Measurements from ENCODE around the gene TBC1D30.
"Not testable (repeated sequence)": the region's sequence is repeated elsewhere in the genome, so short reads cannot be mapped to it uniquely, and the experiment has no call there.

The TBC1D30 gene

GRCh38 chr12:64836856-64837255 lies 12.4 kb downstream of the TBC1D30 start:
- TF ChIP-seq, protein P1, sequence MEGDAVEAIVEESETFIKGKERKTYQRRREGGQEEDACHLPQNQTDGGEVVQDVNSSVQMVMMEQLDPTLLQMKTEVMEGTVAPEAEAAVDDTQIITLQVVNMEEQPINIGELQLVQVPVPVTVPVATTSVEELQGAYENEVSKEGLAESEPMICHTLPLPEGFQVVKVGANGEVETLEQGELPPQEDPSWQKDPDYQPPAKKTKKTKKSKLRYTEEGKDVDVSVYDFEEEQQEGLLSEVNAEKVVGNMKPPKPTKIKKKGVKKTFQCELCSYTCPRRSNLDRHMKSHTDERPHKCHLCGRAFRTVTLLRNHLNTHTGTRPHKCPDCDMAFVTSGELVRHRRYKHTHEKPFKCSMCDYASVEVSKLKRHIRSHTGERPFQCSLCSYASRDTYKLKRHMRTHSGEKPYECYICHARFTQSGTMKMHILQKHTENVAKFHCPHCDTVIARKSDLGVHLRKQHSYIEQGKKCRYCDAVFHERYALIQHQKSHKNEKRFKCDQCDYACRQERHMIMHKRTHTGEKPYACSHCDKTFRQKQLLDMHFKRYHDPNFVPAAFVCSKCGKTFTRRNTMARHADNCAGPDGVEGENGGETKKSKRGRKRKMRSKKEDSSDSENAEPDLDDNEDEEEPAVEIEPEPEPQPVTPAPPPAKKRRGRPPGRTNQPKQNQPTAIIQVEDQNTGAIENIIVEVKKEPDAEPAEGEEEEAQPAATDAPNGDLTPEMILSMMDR (IDR thresholded peaks at IDR 0.05; ENCODE audit: borderline replicate concordance, insufficient read depth, low read depth, low read length): no peak
- H3K4me3 ChIP-seq (ENCODE audit: low read depth, low read length): no peak overlapping the region

DNA sequence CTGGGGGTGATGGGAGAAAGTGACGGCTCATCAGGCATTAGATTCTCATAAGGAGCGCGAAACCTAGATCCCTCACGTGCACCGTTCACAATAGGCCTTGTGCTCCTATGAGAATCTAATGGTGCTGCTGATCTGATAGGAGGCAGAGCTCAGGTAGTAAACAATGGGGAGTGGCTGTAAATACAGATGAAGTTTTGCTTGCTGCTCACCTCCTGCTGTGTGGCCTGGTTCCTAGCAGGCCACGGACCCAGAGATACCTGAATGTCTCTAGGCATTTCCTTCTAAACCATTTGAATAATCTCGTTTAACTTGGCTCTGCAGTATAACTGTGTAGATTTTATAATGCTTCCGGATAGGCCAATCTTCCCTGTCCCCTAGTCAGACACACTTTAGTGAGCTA lies 13.0 kb downstream of the TBC1D30 start:
- no peak overlapping the region for H3K4me3 ChIP-seq (ENCODE audit: low read depth, low read length)
- TF ChIP-seq, protein P1 (IDR thresholded peaks at IDR 0.05; ENCODE audit: borderline replicate concordance, insufficient read depth, low read depth, low read length): no peak

GRCh38 chr12:64840119-64840518 lies 15.7 kb downstream of the TBC1D30 start:
- no peak overlapping the region for H3K4me3 ChIP-seq (ENCODE audit: low read depth, low read length)
- TF ChIP-seq, protein P1 (IDR thresholded peaks at IDR 0.05; ENCODE audit: borderline replicate concordance, insufficient read depth, low read depth, low read length): no peak

DNA sequence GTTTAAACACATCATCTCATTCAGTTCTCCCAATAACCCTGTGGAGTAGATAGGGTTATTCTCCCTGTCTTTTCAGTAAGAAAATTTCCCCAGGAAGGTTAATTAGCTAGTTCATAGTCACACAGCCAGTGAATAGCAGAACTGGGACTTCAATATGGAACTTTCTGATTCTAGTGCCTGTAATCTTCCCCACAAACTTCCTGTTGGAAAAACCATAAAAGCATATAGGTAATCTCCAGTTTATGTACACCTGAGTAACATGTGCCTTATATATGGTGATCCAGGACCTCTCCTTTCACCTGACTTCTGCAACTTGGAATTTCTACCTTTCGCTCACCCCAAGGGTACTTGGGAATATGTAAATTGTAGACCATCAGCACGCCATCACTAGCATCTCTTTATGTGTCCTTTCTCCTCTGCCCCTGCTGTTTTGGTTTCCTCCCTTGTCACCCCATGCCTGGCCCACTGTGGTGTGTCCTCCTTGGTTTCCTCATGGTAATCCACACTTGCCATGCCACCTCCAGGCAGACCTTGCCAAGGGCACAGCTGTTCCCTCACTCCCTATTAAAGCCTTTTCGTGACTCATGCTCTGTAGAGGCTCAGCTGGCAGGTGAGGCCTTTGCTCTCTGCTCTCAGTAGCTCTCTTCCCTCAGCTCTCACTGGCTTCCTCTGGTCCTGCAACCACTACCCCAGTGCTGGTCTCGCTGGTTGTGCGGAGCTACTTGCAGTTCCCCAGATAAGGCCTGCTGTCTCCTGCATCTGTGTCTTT lies 16.7 kb downstream of the TBC1D30 start:
- TF ChIP-seq, protein P1 (IDR thresholded peaks at IDR 0.05; ENCODE audit: borderline replicate concordance, insufficient read depth, low read depth, low read length): no peak
- H3K4me3 ChIP-seq (ENCODE audit: low read depth, low read length): no peak overlapping the region

DNA sequence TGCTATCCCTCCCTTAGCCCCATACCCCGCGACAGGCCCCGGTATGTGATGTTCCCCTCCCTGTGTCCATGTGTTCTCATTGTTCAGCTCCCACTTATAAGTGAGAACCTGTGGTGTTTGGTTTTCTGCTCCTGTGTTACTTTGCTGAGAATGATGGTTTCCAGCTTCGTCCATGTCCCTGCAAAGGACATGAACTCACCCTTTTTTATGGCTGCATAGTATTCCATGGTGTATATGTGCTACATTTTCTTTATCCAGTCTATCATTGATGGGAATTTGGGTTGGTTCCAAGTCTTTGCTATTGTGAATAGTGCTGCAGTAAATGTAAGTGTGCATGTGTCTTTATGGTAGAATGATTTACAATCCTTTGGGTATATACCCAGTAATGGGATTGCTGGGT lies 24.0 kb downstream of the TBC1D30 start:
- not testable (repeated sequence) for H3K4me3 ChIP-seq (ENCODE audit: low read depth, low read length)

DNA sequence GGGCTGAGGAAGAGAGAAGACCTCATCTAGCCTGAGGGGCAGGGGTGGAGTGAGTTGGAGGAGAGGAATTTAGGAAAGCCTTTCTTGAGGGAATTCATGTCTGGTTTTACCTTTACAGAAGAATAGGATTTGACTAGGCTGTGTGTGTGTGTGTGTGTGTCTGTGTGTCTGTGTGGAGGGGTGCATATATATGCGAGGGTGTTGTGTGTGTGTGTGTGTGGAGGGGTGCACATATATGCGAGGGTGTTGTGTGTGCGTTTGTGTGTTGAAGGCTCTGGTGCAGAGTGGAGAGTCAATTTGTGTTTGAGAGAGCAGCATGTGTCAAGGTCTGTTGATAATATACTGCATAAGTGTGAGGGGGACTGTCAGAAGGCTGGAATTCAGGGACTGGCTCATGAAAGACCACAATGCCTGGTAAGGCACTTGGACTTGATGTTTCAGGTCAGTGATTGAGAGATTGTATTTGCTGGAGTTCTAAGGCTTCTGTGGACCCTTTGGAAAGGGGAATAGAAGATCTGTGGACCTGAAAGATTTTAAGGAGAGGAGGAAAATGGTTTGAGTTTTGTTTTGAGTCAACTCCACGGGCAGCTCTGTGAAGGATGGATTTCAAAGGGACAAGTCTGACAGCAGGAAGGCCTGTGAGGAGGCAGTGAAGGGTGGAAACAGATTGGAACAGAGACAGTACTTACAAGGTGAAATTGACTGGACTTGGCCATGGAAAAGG lies 34.6 kb downstream of the TBC1D30 start:
- TF ChIP-seq, protein P1 (IDR thresholded peaks at IDR 0.05; ENCODE audit: borderline replicate concordance, insufficient read depth, low read depth, low read length): no peak
- H3K4me3 ChIP-seq (ENCODE audit: low read depth, low read length): no peak overlapping the region

DNA sequence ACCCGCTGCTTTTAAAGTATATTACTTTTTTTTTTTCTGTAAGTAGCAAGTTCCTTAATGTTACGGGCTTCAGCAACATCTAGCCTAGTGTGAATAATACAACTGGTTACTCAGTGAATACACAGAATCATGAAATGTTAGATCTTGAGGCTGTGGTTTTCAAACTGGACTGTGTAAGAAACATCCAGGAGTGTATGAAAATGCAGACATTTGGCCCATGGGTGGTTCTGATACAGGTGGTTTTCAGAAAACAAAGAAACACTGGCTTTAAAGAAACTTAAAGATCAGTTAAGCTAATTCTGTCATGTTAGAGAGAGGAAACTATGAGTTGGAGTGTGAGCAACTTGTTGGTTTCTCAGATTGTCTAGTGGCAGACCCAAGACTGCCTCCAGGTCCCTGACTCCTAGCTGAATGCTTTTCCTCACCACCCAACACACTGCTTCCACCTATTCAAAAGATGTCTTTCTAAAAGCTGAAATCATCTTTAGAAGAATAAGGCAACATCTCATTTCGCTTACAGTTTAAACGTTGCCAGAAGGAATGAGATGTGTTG lies 36.1 kb downstream of the TBC1D30 start:
- TF ChIP-seq, protein P1 (IDR thresholded peaks at IDR 0.05; ENCODE audit: borderline replicate concordance, insufficient read depth, low read depth, low read length): no peak
- H3K4me3 ChIP-seq (ENCODE audit: low read depth, low read length): no peak overlapping the region
